ENCODE measurements around the gene GPAM. TPM values are rescaled to one million over a fixed set of nuclear protein-coding genes. Genes with fewer than 3 reads are reported as not detected.

Gene GPAM
- total RNA-seq, 1 experiment from 2014 or later: 12.2 TPM

- TF ChIP-seq STAT6 (CRISPR knock-in tag; conservative IDR thresholded peaks at IDR 0.05; ENCODE audit: low read depth) (no peak), ZNF425 (CRISPR knock-in tag; conservative IDR thresholded peaks at IDR 0.05) (no peak), NR1H2 (CRISPR knock-in tag; IDR thresholded peaks at IDR 0.05) (no peak)
Measured at GRCh38 chr10:112218036-112218390, 34.4 kb upstream of the GPAM start (continued).

GRCh38 chr10:112217386-112218035 is 33.9 kb upstream of the GPAM start:
- TF ChIP-seq, protein P1, sequence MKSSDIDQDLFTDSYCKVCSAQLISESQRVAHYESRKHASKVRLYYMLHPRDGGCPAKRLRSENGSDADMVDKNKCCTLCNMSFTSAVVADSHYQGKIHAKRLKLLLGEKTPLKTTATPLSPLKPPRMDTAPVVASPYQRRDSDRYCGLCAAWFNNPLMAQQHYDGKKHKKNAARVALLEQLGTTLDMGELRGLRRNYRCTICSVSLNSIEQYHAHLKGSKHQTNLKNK (CRISPR knock-in tag; IDR thresholded peaks at IDR 0.05): no peak
- TF ChIP-seq JUN (CRISPR knock-in tag; IDR thresholded peaks at IDR 0.05) (no peak), IRF2 (CRISPR knock-in tag; IDR thresholded peaks at IDR 0.05; ENCODE audit: borderline replicate concordance, low read depth) (no peak), GTF2I (CRISPR knock-in tag; conservative IDR thresholded peaks at IDR 0.05) (no peak), ATF6 (CRISPR knock-in tag; IDR thresholded peaks at IDR 0.05) (no peak), FOXJ3 (CRISPR knock-in tag; IDR thresholded peaks at IDR 0.05; ENCODE audit: borderline replicate concordance) (no peak), NFE2L1 (CRISPR knock-in tag; IDR thresholded peaks at IDR 0.05) (no peak), ZNF263 (CRISPR knock-in tag; IDR thresholded peaks at IDR 0.05; ENCODE audit: low read depth) (no peak), NFATC4 (CRISPR knock-in tag; IDR thresholded peaks at IDR 0.05) (no peak), ETV6 (CRISPR knock-in tag; IDR thresholded peaks at IDR 0.05) (no peak), STAT6 (CRISPR knock-in tag; conservative IDR thresholded peaks at IDR 0.05; ENCODE audit: low read depth) (no peak), USF1 (CRISPR knock-in tag; IDR thresholded peaks at IDR 0.05) (no peak), SOX15 (CRISPR knock-in tag; IDR thresholded peaks at IDR 0.05) (no peak), ESRRA (CRISPR knock-in tag; IDR thresholded peaks at IDR 0.05; ENCODE audit: borderline replicate concordance) (no peak)
- TF ChIP-seq, protein P2, sequence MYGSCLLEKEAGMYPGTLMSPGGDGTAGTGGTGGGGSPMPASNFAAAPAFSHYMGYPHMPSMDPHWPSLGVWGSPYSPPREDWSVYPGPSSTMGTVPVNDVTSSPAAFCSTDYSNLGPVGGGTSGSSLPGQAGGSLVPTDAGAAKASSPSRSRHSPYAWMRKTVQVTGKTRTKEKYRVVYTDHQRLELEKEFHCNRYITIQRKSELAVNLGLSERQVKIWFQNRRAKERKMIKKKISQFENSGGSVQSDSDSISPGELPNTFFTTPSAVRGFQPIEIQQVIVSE (CRISPR knock-in tag; IDR thresholded peaks at IDR 0.05; ENCODE audit: borderline replicate concordance): no peak
- TF ChIP-seq, protein P3, sequence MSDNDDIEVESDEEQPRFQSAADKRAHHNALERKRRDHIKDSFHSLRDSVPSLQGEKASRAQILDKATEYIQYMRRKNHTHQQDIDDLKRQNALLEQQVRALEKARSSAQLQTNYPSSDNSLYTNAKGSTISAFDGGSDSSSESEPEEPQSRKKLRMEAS (CRISPR knock-in tag; IDR thresholded peaks at IDR 0.05): no peak
- Mint-ChIP-seq H3K4me1 (peaks cover 17% of the 10 kb centered on the region), H3K27ac (no peak overlapping the region), H3K27me3 (ENCODE audit: low read depth) (no peaks in the 10 kb centered on the region), H3K9me3 (peaks cover 21% of the 10 kb centered on the region), H3K36me3 (0 out of 2 replicates have a peak, but pooled peaks cover 6% of the 10 kb centered on the region), H3K4me3 (no peak overlapping the region)
- CTCF ChIA-PET: no interaction called here
- POLR2A ChIA-PET: no interaction called here
- DNase-seq (ENCODE audit: low spot score) (no peak), ATAC-seq (no peak)

Measured in WTC11 (cell line).